Stimulated activated CD4-positive, alpha-beta T cell treated with anti-CD3 and anti-CD28 coated beads, Interleukin-15, amount 100 ng/mL, for 24 hours (primary cell): ENCODE results near the gene ARAP1.

ENCODE experiments used
- DNase-seq: peaks from one replicate; pipeline ENCODE4 v3.0.0-alpha.2; 2020

ARAP1 gene

GRCh38 chr11:72679869-72680268 is 72.3 kb downstream of the ARAP1 start:
- DNase-seq, result no peak

- DNase-seq, result no peak
Measured at GRCh38 chr11:72678524-72678923, 73.7 kb downstream of the ARAP1 start.

DNA sequence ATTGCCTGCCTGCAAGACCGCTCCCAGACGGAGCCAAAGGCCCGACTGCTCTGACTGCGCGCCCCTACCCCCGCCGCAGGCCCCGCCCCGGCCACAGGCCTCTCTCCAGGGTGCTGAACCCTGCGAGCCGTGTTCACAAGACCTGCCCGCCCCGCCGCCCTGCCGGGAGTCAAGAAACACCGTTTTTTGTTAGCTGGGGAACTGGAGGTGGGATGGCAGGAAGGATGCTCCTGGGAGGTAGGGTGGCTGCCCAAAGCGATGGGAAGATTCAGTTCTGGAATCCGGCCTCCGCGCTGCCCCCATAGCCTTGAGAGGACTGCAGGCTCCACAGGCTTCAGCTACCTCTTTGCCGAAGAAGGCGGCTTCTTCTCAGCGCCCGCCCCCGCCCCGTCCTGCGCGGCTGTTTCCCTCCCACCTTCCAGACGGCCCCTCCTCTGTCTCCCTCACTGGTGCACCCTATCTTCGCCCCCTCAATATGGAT is 75.3 kb downstream of the ARAP1 start:
- DNase-seq, result peak; percentile 80

DNA sequence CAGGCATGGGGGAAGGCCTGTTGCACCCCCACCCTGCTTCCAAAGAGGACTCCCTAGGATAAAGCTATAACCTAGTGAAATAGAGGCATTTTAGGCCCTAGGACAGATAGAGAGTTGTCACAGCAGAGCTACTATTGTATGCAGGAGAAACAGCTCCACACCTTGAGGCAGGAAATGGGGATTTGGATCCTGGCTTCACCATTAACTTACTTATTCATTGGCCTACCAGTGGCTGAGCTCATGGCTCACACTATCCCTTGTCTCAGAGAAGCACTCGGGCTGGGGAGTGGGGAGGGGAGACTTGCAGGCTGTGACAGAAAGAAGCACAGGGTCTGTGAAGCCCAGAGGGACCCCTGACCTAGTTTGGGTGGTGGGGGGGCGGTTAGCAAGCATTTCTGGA is 77.0 kb downstream of the ARAP1 start:
- no peak for DNase-seq

DNA sequence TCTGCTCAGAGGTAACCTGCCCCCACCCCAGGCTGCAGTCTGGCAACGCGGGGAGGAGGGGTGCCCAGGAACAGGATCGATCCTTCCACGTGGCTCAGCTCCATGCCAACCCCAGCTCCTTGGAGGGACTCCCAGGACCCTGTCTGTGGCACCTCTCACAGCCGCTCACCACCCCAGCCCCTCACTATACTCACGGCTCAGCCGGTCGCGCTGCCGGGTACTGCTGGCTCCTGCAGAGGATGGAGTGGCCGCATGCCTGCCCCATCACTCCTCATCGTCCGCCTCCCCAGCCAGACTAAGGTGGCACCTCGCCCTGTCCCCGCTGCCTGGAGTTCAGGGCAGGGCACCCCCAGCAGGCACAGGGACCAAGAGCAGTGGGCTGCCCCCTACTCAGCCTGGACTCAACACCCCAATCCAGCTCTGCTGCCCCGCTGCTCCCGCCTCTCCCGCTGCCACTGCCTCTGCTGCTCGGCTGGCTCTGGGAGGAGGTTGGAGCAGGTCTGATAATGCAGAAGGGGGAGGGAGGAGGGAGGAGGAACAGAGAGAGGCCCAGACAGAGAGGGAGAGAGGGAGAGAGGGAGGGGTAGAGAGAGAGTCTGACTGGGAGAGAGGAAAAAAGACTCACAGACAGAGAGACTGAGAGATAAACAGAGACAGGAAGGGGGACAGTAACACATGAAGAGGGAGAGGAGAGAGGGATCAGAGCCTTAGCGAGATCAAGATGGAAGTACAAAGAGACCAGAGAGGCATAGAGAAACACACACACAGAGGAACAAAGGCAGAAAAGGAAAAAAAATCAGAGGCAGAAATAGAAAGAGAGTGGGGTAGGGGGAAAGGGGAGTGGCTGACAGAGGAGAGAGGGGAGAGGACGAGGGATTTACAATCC is 78.0 kb downstream of the ARAP1 start, which contains the start of gene PDE2A:
Gene PDE2A, minus strand, starts transcription at position 480 of the 886 bp plus-strand sequence. Its CDS starts 215 bp downstream, at position 265.
- DNase-seq, result no peak

GRCh38 chr11:72673284-72673942 is 78.8 kb downstream of the ARAP1 start:
- DNase-seq, result no peak

DNA sequence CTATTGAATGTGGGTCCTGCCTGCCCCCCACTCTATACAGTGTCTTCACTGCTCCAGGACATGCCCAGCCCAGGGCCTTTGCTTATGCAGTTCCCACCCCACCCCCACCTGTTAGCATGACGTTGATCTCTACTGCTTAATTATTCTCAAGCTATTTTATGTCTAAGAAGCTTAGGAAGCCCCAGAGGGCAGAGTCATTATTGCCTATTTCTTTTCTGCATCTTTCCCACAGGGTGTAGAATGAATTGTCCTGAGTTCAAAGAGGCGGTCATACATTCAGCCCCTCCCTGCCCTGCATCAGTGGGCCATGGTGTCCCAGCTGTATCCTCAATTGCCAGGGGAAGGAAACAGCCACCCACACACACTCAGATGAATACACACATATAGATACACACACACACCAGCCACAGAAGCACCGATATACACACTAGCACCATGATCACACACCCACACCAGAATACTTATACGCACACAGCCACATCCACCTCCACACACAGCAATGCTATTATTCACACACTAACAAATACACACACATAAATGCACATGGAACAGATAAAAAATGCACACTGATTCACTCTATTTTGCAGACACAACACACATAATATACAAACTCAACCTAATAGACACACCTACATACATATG is 79.5 kb downstream of the ARAP1 start:
- no peak for DNase-seq

- DNase-seq, result no peak
Measured at GRCh38 chr11:72671152-72672099, 80.8 kb downstream of the ARAP1 start.

GRCh38 chr11:72670041-72670440 is 82.2 kb downstream of the ARAP1 start:
- no peak for DNase-seq

- no peak for DNase-seq
Measured at GRCh38 chr11:72669527-72669926, 82.7 kb downstream of the ARAP1 start.

DNA sequence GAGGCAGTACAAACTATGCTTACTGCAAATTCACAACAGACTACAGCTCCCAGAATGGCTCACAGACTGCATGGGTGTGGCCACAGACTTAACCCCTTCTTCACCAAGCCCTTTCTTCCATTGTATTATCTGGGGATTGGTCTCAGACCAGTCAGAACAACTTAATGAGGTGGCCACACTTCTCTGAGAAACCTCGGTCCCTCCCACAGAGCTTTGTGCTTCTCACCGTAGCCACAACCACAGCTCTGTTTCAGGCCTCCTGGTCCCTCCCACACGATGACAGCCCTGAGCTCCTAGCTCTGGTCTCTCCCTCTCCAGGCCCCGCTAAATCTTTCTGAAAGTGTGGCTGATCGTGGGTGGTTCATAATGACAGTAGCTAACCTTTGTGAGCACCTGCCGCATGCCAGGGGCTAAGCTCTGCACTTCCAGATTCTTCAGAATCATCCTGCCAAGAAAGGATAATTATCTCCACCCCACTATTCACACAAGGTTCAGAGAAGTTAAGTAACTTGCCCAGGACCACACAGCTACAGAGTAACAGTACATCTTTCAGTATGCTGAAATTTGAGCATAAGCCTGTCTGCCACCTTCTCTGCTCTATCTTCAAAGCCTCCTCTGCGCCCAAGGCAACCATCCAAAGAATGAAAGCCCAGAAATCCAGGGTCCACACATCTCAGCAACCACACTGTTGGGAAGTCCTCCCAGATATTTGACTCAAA is 83.4 kb downstream of the ARAP1 start:
- DNase-seq, result peak; percentile 80

DNA sequence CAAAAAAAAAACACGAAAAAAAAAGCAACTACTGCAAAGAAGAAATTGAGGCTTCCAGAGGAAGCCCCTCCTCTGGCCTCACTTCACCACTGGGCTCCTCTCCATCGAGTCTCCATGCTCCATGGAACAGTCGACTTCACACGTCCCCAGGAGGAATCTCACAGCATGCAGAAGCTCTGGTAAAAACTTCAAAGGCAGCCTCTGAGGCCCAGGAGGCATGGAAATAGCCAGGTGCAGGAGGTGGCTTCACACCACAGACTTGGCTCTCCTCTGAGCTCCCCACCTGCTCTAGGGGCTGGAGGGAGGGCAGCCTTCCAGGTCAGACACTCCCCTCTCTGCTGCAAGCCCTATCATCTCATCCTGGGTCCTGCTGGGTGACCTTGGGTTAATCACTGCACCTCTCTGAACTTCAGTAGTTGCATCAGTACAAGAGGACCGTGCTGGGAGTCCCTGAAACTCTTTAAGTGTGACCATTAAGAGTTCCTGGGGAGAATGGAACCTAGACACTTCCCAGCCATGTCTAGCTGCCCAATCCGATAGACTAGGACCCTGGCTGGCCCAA is 86.2 kb downstream of the ARAP1 start:
- no peak for DNase-seq

DNA sequence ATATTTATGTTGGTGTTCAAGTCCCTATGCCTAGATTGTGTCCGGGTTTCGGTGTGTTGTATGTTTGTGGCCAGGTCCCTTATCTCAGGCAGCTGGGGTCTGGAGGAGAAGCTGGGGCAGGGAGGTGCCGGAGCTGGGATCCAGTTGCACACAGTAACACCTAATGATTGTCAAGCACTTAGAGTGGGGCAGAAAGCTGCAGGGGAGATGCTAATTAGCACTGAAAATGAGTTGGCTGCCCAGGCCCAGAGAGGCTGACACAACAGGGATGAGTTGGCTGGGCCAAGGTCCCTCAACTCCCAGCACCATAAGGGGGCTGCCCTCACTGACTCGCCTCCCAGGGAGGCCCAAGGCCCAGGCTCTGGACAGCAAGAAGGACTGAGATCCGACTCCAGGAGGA is 90.2 kb downstream of the ARAP1 start:
- DNase-seq, result no peak

DNA sequence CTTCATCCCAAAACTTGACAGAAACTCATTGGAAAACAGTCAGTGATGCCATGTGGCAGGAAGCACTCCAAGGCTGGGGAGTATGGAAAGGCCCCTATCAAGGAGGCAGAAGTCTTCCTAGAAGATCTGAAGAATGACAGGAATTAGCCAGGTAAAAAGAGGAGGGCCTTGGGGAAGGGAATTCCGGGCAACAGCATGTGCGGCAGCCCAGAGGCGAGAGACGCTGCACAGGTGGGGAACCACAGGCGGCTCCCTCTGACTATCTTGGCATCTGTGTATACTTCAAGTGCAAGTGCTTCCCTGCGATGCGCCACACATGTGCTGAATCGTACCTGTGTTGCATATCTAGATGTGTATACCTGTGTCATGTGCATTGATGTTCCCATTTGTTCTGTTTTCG is 90.7 kb downstream of the ARAP1 start:
- no peak for DNase-seq

DNA sequence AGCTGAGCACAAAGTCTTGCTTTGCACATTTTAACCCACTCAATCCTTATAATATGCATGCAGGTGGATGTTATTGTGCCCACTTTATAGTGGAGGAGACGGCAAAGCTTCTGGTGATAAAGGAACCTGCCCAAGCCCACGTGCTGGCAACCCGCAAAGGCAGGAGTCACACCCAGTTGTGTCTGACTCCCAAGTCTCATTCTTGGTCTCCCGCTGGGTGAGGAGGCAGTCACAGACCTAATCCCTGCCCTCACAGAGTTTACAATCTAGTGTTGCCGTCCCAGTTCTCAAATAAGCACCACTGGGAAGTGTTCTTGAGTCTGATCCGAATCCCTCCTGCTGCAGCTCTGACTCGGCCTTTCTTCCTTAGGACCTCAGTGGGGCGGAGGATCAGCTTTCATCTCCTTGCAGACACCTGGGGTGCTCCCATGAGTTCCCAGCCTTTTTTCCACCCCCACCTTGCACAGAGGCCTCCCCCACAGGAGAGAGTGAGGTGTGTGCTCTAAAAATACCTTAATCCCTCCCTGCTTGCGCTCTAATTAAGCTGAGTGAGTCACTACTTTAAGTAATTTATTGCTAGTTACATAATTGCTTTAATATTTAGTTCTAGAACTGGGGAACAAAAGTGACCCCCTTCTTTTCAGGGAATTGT is 93.1 kb downstream of the ARAP1 start:
- DNase-seq, result no peak

- no peak for DNase-seq
Measured at GRCh38 chr11:72657411-72658100, 94.7 kb downstream of the ARAP1 start.

- no peak for DNase-seq
Measured at GRCh38 chr11:72655896-72656464, 96.2 kb downstream of the ARAP1 start.

- DNase-seq, result no peak
Measured at GRCh38 chr11:72655014-72655413, 97.2 kb downstream of the ARAP1 start.

DNA sequence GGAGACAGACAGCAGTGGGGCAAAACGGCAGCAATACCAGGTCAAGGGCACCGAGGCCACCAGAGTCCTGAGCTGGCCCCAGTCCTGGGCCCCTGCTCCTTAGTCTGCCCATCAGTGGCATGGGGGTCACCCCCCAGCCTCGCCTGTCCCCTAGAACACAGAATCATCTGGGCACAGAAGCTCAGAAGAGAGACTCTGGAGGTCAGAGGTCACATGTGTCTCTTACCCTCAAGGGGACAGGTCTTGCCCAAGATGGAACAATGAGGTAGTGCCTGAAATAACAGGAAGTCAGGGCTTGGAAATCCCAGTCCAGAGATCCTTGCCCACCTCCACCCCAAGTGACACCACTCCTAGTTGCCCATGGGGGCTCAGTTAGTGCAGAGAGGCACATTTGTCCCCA is 98.6 kb downstream of the ARAP1 start:
- DNase-seq, result no peak
